Body of pancreas (tissue), 4 donors: ENCODE results near the gene CCBE1. TPM values are rescaled to one million over a fixed set of nuclear protein-coding genes. Genes with fewer than 3 reads are reported as not detected.

Source experiments
- ATAC-seq: fragments of 150-250 bp; one replicate; pipeline ENCODE4 v1.9.1; 2016
- DNase-seq, 4 donors: peaks; one replicate each; pipeline ENCODE4 v3.0.0-alpha.2; 2019
- H3K27ac ChIP-seq, 4 donors: fragments of 200-600 bp; sonication (generic); 1 replicate in 3 of 4; 2 replicates in 1 of 4; pipeline versions ENCODE4 v1.5.1 to v1.6.1; 2016 to 2019; ENCODE audit warnings: mild to moderate bottlenecking in 1 of 4, mixed read lengths in 1 of 4, moderate library complexity in 1 of 4
- H3K27me3 ChIP-seq, 2 donors: fragments of 200-600 bp; sonication (generic); one replicate each; pipeline ENCODE4 v1.6.0; 2016; ENCODE audit warnings: mild to moderate bottlenecking in 1 of 2
- H3K36me3 ChIP-seq, 2 donors: fragments of 200-600 bp; sonication (generic); replicated peaks in 1 of 2; 2 replicates each; pipeline ENCODE4 v1.5.1; 2016; ENCODE audit warnings: low read depth in 2 of 2; ENCODE audit not compliant: insufficient read depth in 1 of 2
- H3K4me1 ChIP-seq: fragments of 200-600 bp; sonication (generic); one replicate; pipeline ENCODE4 v1.6.0; 2016
- H3K4me3 ChIP-seq, 2 donors: fragments of 200-600 bp; sonication (generic); 1 replicate in 1 of 2; 2 replicates in 1 of 2; pipeline ENCODE4 v1.5.1; 2016 to 2019
- H3K9me3 ChIP-seq, 3 donors: fragments of 200-600 bp; sonication (generic); 1 replicate in 2 of 3; 2 replicates in 1 of 3; pipeline ENCODE4 v1.5.1; 2016
- CTCF ChIP-seq, 7 experiments: fragments of 450-650 bp in 4 of 7; fragments of 200-600 bp in 3 of 7; sonication (generic) in 3 of 7; IDR thresholded peaks; one replicate each; pipeline ENCODE4 v1.5.1; 2016 to 2019; ENCODE audit warnings: antibody characterized with exemption in 7 of 7
- POLR2A ChIP-seq, 3 donors: fragments of 450-650 bp; IDR thresholded peaks; one replicate each; pipeline ENCODE4 v1.6.1; 2016; ENCODE audit warnings: antibody characterized with exemption in 3 of 3, mild to moderate bottlenecking in 2 of 3
- WGBS, 2 donors: methylation state at CpG; one replicate each; pipeline ENCODE4 v1.1.5; 2017; 5-methylcytosine and 5-hydroxymethylcytosine counted together
- intact Hi-C: fragments of 100-400 bp; cut with DNase I; formaldehyde crosslinking; loops from one replicate; pipeline ENCODE4 v1.15.1; 2023
- total RNA-seq, 2 donors: library from RNA; depleted of rRNA; stranded (reverse); fragments of >200 nt; gene quantifications; one replicate each; pipeline ENCODE4 v1.1.0, GENCODE V29; 2016

Gene CCBE1
- total RNA-seq, 2 donors from 2014 or later: 0.99 to 4.4 TPM

GRCh38 chr18:59609654-59610053, 87.6 kb downstream of the CCBE1 start:
- Histone ChIP-seq H3K36me3 (no peaks in the 10 kb centered on the region), H3K27ac (no peak overlapping the region), H3K27me3 (no peaks in the 10 kb centered on the region), H3K4me3 (no peak overlapping the region), H3K9me3 (no peaks in the 10 kb centered on the region), H3K4me1 (no peaks in the 10 kb centered on the region)
- DNase-seq (no peak), ATAC-seq (no peak)
- TF ChIP-seq POLR2A (IDR thresholded peaks at IDR 0.05) (no peak), CTCF (IDR thresholded peaks at IDR 0.05) (no peak)
- intact Hi-C loops: no loop called here

- TF ChIP-seq POLR2A (IDR thresholded peaks at IDR 0.05): no peak
- no peak for TF ChIP-seq CTCF (IDR thresholded peaks at IDR 0.05)
- no peak for DNase-seq
- intact Hi-C loops: no loop called here
- Histone ChIP-seq H3K27ac (no peak overlapping the region), H3K9me3 (no peaks in the 10 kb centered on the region), H3K4me1 (no peaks in the 10 kb centered on the region), H3K27me3 (no peaks in the 10 kb centered on the region), H3K4me3 (no peak overlapping the region), H3K36me3 (no peaks in the 10 kb centered on the region)
- ATAC-seq: no peak
- 74 to 77% methylated on average over 6 to 7 of the region's 7 CpGs for WGBS, 2 donors
Measured at GRCh38 chr18:59607471-59607870, 89.8 kb downstream of the CCBE1 start.

DNA sequence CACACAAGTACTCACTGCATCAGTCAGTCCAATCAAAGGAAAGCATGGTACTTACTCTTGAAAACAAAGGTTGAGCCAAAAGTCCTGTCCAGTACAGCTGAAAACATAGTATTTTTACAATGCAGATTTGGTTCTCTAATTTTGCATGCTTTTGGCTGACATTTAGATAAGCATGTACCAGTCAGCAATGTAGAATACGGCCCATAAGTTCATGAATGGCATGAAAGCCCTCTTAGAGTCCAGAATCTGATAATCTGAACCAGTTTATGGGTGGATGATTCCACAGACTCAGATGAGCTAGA, 90.2 kb downstream of the CCBE1 start:
- no peak for ATAC-seq
- 40 to 77% methylated on average over 1 of the region's 1 CpG for WGBS, 2 donors
- no peak for DNase-seq
- no peak for TF ChIP-seq CTCF (IDR thresholded peaks at IDR 0.05)
- TF ChIP-seq POLR2A (IDR thresholded peaks at IDR 0.05): no peak
- H3K27me3 ChIP-seq: no peaks in the 10 kb centered on the region
- no peaks in the 10 kb centered on the region for H3K4me1 ChIP-seq
- intact Hi-C loops: no loop called here
- no peak overlapping the region for H3K4me3 ChIP-seq
- H3K9me3 ChIP-seq: no peaks in the 10 kb centered on the region
- H3K36me3 ChIP-seq: no peaks in the 10 kb centered on the region
- no peak overlapping the region for H3K27ac ChIP-seq

DNA sequence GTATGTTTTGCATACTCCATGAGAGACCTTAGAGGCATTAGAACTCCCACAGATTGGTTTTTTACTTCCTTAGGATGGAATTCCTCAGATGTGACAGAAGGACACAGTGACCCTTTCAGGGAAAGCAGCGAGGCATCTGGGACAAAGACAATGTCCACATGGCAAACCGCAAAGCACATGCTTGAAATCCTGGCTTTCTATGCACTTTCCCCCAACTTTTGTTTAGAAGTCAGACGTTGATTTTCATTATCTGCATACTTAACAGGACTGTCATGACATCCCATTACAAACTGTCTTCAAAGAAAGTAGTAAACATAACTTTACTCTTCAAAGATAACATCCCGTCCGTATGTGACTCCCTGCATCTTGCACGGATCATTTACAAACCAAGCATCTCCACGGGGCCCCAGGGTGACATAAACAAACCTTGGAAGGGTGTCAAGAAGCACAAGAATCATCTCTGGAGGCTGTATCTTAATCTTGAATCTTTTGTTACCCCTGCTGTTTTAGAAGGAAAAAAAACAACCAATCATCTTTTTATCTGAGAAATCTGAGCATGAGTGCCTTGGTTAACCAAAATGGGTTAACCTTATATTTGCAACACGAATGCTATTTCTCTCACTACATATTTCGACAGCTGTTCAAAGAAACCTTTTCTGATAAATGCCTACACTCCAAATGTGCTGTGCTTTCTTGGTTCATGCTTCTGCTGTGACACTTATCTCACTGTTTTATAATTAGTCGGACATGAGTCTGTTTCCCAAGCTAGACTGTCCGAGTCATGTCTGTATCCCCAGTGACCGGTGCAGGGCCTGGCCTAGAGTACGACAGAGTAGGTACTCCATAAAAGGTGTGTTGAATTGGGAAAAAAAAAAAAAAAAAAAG, 90.8 kb downstream of the CCBE1 start:
- ATAC-seq: no peak
- H3K4me1 ChIP-seq: no peaks in the 10 kb centered on the region
- TF ChIP-seq POLR2A (IDR thresholded peaks at IDR 0.05): no peak
- TF ChIP-seq CTCF (IDR thresholded peaks at IDR 0.05): no peak
- no peak for DNase-seq
- H3K27me3 ChIP-seq: no peaks in the 10 kb centered on the region
- no peak overlapping the region for H3K4me3 ChIP-seq
- no peaks in the 10 kb centered on the region for H3K36me3 ChIP-seq
- H3K27ac ChIP-seq: no peak overlapping the region
- intact Hi-C loops: no loop called here
- no peaks in the 10 kb centered on the region for H3K9me3 ChIP-seq
- 45 to 53% methylated on average over 13 of the region's 13 CpGs for WGBS, 2 donors

- ATAC-seq: no peak
- H3K4me3 ChIP-seq: no peak overlapping the region
- H3K27ac ChIP-seq: no peak overlapping the region
- WGBS, 2 donors: 75 to 77% methylated on average over 13 of the region's 13 CpGs
- no peaks in the 10 kb centered on the region for H3K9me3 ChIP-seq
- no peaks in the 10 kb centered on the region for H3K27me3 ChIP-seq
- intact Hi-C loops: no loop called here
- no peaks in the 10 kb centered on the region for H3K4me1 ChIP-seq
- TF ChIP-seq CTCF (IDR thresholded peaks at IDR 0.05) (no peak), POLR2A (IDR thresholded peaks at IDR 0.05) (no peak)
- no peaks in the 10 kb centered on the region for H3K36me3 ChIP-seq
- no peak for DNase-seq
Measured at GRCh38 chr18:59605633-59606192, 91.5 kb downstream of the CCBE1 start.
